GM06990 (cell line): ENCODE results near the gene CMSS1.

Experiments
- DNase-seq: peaks from one replicate; pipeline ENCODE4 v3.0.0-alpha.2; 2011; ENCODE audit not compliant: insufficient read length; ENCODE audit errors: extremely low read depth
- H3K27me3 ChIP-seq: replicated peaks from 2 replicates; pipeline ENCODE4 v1.6.0; 2011; ENCODE audit warnings: low read length; ENCODE audit not compliant: control insufficient read depth, insufficient read depth
- H3K36me3 ChIP-seq: 2 replicates; pipeline ENCODE4 v1.5.1; 2011; ENCODE audit warnings: low read length; ENCODE audit not compliant: control insufficient read depth, insufficient read depth
- H3K4me3 ChIP-seq: replicated peaks from 2 replicates; pipeline ENCODE4 v1.5.1; 2011; ENCODE audit warnings: low read depth, mild to moderate bottlenecking, control low read depth, low read length
- TF ChIP-seq, protein P1 (sequence below): IDR thresholded peaks from 2 replicates; pipeline ENCODE4 v1.5.1; 2011; ENCODE audit warnings: low read length, control low read depth, mild to moderate bottlenecking, inconsistent platforms; ENCODE audit not compliant: insufficient read depth, poor library complexity, severe bottlenecking

The CMSS1 gene

DNA sequence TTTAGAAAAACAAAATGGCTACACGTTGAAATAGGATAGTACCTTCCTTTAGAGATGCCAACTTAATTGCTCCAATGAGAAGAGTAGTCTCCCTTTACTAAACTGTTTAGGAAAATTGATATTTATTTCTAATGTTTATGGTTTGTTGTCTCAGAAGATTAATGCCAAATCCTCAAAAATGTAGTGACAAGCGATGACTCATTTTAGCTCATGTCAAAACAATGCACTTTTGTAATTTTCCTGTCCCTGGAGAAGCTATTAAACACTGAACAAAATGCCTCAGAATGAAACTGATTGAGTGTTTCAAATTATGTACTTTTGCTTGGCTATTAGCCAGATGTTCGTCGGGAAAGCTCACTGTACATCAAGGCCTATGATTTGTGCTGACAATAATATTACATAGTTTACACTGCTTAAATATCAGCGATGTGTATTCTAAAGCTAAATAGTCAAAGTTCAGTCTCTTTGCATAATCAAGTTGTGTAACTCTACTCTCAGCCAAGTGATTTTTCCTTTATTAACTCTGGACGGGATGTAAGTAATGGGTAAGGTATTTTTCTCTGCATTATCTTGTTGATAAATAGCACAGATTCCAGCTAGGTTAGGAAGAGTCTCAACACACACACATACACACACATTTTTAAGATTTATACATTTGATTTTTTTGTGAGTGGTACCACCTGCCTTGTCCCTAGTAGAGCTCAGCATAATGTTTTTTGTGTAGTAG, 83.7 kb downstream of the CMSS1 start:
- TF ChIP-seq, protein P1, sequence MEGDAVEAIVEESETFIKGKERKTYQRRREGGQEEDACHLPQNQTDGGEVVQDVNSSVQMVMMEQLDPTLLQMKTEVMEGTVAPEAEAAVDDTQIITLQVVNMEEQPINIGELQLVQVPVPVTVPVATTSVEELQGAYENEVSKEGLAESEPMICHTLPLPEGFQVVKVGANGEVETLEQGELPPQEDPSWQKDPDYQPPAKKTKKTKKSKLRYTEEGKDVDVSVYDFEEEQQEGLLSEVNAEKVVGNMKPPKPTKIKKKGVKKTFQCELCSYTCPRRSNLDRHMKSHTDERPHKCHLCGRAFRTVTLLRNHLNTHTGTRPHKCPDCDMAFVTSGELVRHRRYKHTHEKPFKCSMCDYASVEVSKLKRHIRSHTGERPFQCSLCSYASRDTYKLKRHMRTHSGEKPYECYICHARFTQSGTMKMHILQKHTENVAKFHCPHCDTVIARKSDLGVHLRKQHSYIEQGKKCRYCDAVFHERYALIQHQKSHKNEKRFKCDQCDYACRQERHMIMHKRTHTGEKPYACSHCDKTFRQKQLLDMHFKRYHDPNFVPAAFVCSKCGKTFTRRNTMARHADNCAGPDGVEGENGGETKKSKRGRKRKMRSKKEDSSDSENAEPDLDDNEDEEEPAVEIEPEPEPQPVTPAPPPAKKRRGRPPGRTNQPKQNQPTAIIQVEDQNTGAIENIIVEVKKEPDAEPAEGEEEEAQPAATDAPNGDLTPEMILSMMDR: no peak
- Histone ChIP-seq H3K36me3 (no peaks in the 10 kb centered on the region), H3K27me3 (no peaks in the 10 kb centered on the region), H3K4me3 (no peak overlapping the region)
- DNase-seq: peak; percentile 17

DNA sequence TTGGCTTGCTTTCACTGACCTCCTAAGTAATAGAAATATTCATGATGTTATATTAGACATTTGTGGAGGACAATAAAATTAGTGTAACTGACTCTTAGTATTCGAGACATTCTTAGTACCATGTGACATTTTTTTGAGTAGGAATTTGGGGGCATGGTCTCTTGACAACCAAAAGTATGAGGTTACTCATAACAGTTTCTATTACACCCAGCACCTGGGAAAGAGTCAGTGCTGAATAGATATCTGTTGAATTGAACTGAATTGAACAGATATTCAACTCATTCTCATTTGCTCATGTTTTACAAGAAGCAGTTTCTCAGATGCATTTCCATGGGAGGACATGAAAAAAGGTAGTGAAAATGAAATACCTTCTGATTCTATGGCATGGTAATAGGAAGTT, 84.4 kb downstream of the CMSS1 start:
- peak; percentile 17 for DNase-seq
- no peak overlapping the region for H3K4me3 ChIP-seq
- TF ChIP-seq, protein P1: no peak
- no peaks in the 10 kb centered on the region for H3K27me3 ChIP-seq
- H3K36me3 ChIP-seq: no peaks in the 10 kb centered on the region

DNA sequence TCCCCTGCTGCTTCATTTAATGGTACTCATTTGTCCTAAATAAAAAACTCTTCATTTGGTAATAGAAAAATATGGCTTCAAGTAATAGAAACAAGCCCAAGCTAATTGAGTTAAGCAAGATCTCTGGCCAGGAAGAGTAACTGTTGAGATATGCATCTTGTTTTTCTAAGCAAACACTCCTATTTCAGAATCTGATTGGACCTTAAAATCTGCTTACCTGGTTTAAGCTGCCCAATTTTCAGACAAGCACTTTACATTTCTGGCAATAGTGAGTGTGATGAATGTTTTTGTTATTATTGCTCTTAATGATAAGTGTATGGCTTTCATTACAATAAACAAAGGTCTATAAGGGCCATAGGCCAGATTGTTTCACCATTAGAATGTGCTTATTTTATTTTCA, 86.2 kb downstream of the CMSS1 start:
- H3K4me3 ChIP-seq: no peak overlapping the region
- H3K27me3 ChIP-seq: no peaks in the 10 kb centered on the region
- TF ChIP-seq, protein P1: no peak
- DNase-seq: no peak
- H3K36me3 ChIP-seq: no peaks in the 10 kb centered on the region

DNA sequence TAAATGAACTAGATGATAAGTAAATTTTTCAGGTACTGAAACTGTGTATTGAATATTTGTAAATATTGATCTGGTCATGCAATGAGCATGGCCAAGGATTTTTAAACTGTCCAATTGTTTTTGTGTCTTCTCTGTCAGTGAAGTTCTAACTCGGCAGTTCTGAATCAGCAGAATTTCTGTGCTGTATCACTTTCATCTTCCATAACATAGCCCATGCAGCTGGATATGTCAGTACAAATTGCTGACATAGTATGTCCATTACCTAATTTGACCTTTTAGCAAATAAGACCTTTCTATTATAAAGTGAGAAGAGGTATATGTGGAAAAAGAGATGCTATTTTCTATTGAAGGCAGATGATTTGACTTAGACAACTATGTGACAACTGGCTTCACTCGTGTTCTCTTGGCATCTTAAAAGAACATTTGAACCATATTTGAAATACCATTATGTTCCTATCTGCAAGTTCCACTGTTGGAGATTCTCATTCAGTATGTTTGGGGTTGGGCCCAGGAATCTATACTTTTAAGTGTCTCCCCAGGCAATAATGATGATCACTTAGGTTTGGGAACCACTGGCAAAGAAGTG, 90.4 kb downstream of the CMSS1 start:
- Histone ChIP-seq H3K4me3 (no peak overlapping the region), H3K36me3 (no peaks in the 10 kb centered on the region; the same call in 1 of the 2 replicates), H3K27me3 (no peaks in the 10 kb centered on the region)
- TF ChIP-seq, protein P1: no peak
- no peak for DNase-seq

DNA sequence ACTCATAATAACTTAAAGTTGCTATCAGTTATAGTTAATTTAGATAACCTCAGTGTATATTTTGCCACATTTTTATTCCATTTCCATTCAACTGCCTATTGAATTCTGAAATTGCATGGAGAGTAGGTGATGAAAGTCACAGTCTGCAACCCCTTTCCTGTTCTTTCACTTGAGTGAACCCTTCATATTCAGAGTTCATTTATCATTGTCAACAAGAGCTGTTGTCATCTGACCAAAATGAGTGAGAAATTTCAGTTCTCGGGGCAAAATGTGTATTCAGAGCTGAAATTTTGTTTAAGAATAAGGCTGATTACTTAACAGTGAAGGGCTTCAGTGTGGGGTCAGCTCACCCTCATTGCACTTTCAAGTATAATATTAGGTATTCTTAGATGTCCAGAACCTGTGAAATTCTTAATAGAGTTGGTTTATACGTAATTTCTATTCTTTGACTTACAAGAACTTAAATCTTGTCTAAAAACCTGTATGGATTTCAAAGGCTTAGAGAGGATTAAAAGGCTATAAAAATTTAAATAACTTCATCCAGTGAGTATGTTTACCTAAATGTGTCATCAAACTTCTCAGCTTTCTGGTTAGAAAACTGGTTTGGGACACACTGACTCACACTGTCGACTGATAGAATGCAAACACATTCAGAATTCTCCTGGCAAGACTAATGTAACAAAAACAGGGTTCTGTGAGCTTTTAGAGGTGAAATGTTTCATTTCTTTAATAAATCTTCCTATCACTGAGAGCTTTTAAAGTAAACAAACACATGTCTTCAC, 92.2 kb downstream of the CMSS1 start:
- TF ChIP-seq, protein P1: no peak
- Histone ChIP-seq H3K36me3 (no peaks in the 10 kb centered on the region; the same call in 1 of the 2 replicates), H3K27me3 (no peaks in the 10 kb centered on the region), H3K4me3 (no peak overlapping the region)
- DNase-seq: no peak
